DND-41 (cell line): ENCODE data around the gene MOK.

Experiments used
- ATAC-seq: fragments of 200-7000 bp; cut with Tn5 transposase; 3 replicates; pipeline ENCODE4 v1.9.1; 2021; ENCODE audit warnings: low read depth; ENCODE audit not compliant: insufficient read depth
- DNase-seq: peaks from one replicate; pipeline ENCODE4 v3.0.0-alpha.2; 2020
- H2AFZ ChIP-seq: 2 replicates; pipeline ENCODE4 v1.6.0; 2012; ENCODE audit warnings: low read depth, low read length
- H3K27ac ChIP-seq: 2 replicates; pipeline ENCODE4 v1.5.1; 2012; ENCODE audit warnings: low read length, inconsistent platforms
- H3K27me3 ChIP-seq: fragments of 200-600 bp; sonication (generic); 2 replicates; pipeline ENCODE4 v1.6.0; 2012; ENCODE audit warnings: low read length, mild to moderate bottlenecking, inconsistent platforms; ENCODE audit not compliant: insufficient read depth, poor library complexity
- H3K36me3 ChIP-seq: 2 replicates; pipeline ENCODE4 v1.5.1; 2012; ENCODE audit warnings: low read length, inconsistent platforms; ENCODE audit not compliant: insufficient read depth
- H3K4me1 ChIP-seq: 2 replicates; pipeline ENCODE4 v1.5.1; 2012; ENCODE audit warnings: mild to moderate bottlenecking, low read length; ENCODE audit not compliant: insufficient read depth
- H3K4me2 ChIP-seq: 2 replicates; pipeline ENCODE4 v1.6.0; 2012; ENCODE audit warnings: mild to moderate bottlenecking, moderate library complexity, low read length, inconsistent platforms; ENCODE audit not compliant: insufficient read depth
- H3K4me3 ChIP-seq, 2 experiments: fragments of 200-600 bp in 1 of 2; shearing (Covaris generic) in 1 of 2; 2 replicates each; pipeline ENCODE4 v1.5.1; 2012 to 2016; ENCODE audit warnings: inconsistent platforms in 2 of 2, low read length in 2 of 2, mild to moderate bottlenecking in 2 of 2, low read depth in 1 of 2, moderate library complexity in 1 of 2
- H3K79me2 ChIP-seq: 2 replicates; pipeline ENCODE4 v1.6.0; 2012; ENCODE audit warnings: low read length, inconsistent platforms; ENCODE audit not compliant: insufficient read depth
- H3K9ac ChIP-seq: 2 replicates; pipeline ENCODE4 v1.6.0; 2012; ENCODE audit warnings: low read depth, mild to moderate bottlenecking, inconsistent platforms, low read length, moderate library complexity
- H3K9me3 ChIP-seq: 2 replicates; pipeline ENCODE4 v1.5.1; 2012; ENCODE audit warnings: low read length, moderate library complexity, mild to moderate bottlenecking, inconsistent platforms; ENCODE audit not compliant: insufficient read depth, severe bottlenecking
- H4K20me1 ChIP-seq: 2 replicates; pipeline ENCODE4 v1.6.0; 2012; ENCODE audit warnings: low read length; ENCODE audit not compliant: insufficient read depth
- CTCF ChIP-seq: IDR thresholded peaks from 2 replicates; pipeline ENCODE4 v1.5.1; 2012; ENCODE audit warnings: borderline replicate concordance, low read length, moderate library complexity, mild to moderate bottlenecking; ENCODE audit not compliant: poor library complexity, severe bottlenecking; ENCODE audit errors: extremely low read depth
- EZH2 ChIP-seq: IDR thresholded peaks from 3 replicates; pipeline ENCODE4 v1.6.1; 2012; ENCODE audit warnings: borderline replicate concordance, low read depth, mild to moderate bottlenecking, moderate library complexity, low read length, inconsistent platforms; ENCODE audit not compliant: severe bottlenecking

Gene MOK

GRCh38 chr14:102338724-102339123 is 33.8 kb upstream of the MOK start:
- DNase-seq (no peak), ATAC-seq (no peak)
- H3K36me3 ChIP-seq: peaks cover 66% of the 10 kb centered on the region
- no peak overlapping the region for H3K4me2 ChIP-seq
- no peaks in the 10 kb centered on the region for H3K27me3 ChIP-seq
- TF ChIP-seq CTCF: no peak
- TF ChIP-seq EZH2: no peak
- no peak overlapping the region for H3K4me3 ChIP-seq
- H3K9me3 ChIP-seq: no peaks in the 10 kb centered on the region
- no peaks in the 10 kb centered on the region for H3K4me1 ChIP-seq
- no peak overlapping the region for H2AFZ ChIP-seq
- no peak overlapping the region for H3K9ac ChIP-seq
- H3K27ac ChIP-seq: no peak overlapping the region
- H4K20me1 ChIP-seq: no peaks in the 10 kb centered on the region
- no peaks in the 10 kb centered on the region for H3K79me2 ChIP-seq

- H3K27ac ChIP-seq: no peak overlapping the region
- no peak overlapping the region for H3K4me3 ChIP-seq
- ATAC-seq: no peak
- TF ChIP-seq EZH2: no peak
- no peak for TF ChIP-seq CTCF
- no peaks in the 10 kb centered on the region for H3K27me3 ChIP-seq
- no peaks in the 10 kb centered on the region for H3K9me3 ChIP-seq
- no peaks in the 10 kb centered on the region for H3K4me1 ChIP-seq
- no peaks in the 10 kb centered on the region for H3K79me2 ChIP-seq
- peaks cover 55% of the 10 kb centered on the region for H3K36me3 ChIP-seq
- no peak overlapping the region for H3K9ac ChIP-seq
- H4K20me1 ChIP-seq: no peaks in the 10 kb centered on the region
- no peak for DNase-seq
- H3K4me2 ChIP-seq: no peak overlapping the region
- no peak overlapping the region for H2AFZ ChIP-seq
Measured at GRCh38 chr14:102335163-102335562, 30.2 kb upstream of the MOK start.

- no peak overlapping the region for H3K9ac ChIP-seq
- H3K9me3 ChIP-seq: no peaks in the 10 kb centered on the region
- H3K27me3 ChIP-seq: no peaks in the 10 kb centered on the region
- no peak overlapping the region for H3K4me2 ChIP-seq
- no peak overlapping the region for H2AFZ ChIP-seq
- H3K4me1 ChIP-seq: no peaks in the 10 kb centered on the region
- DNase-seq (no peak), ATAC-seq (no peak)
- no peaks in the 10 kb centered on the region for H3K79me2 ChIP-seq
- no peak overlapping the region for H3K27ac ChIP-seq
- H4K20me1 ChIP-seq: no peaks in the 10 kb centered on the region
- no peak for TF ChIP-seq EZH2
- TF ChIP-seq CTCF: no peak
- H3K36me3 ChIP-seq: peaks cover 53% of the 10 kb centered on the region
- H3K4me3 ChIP-seq: no peak overlapping the region
Measured at GRCh38 chr14:102333795-102334705, 29.1 kb upstream of the MOK start.
